Caco-2 (cell line): ENCODE data around the gene AFAP1L1. TPM values are rescaled to one million over a fixed set of nuclear protein-coding genes. Genes with fewer than 3 reads are reported as not detected.
A peak's percentile ranks its signal among the peaks of the same experiment; 100 is the strongest.

Source experiments
- BruUV-seq: library from RNA; stranded (reverse); fragments of 400-500 nt; replicated peaks from 2 replicates; lab custom pipeline; 2021; lab: Mats Ljungman, UMichigan
- CTCF ChIA-PET: fragments of 300-600 bp; sonication (Branson Sonifier 250); formaldehyde crosslinking; loops from one replicate; lab custom pipeline; 2022; ENCODE audit warnings: antibody characterized with exemption; lab: Charles Lee
- POLR2A ChIA-PET: fragments of 300-600 bp; sonication (Branson Sonifier 250); formaldehyde crosslinking; loops from one replicate; lab custom pipeline; 2022; ENCODE audit warnings: antibody characterized with exemption; lab: Charles Lee
- DNase-seq, 2 experiments: peaks; one replicate each; pipeline versions ENCODE4 v3.0.0 to v3.0.0-alpha.2; 2020 to 2022
- H3K27me3 ChIP-seq: replicated peaks from 2 replicates; pipeline ENCODE4 v1.6.0; 2011; ENCODE audit warnings: low read length; ENCODE audit not compliant: control insufficient read depth, insufficient read depth
- H3K36me3 ChIP-seq: 2 replicates; pipeline ENCODE4 v1.5.1; 2011; ENCODE audit warnings: low read length; ENCODE audit not compliant: control insufficient read depth, insufficient read depth
- H3K4me1 ChIP-seq: fragments of 250-450 bp; sonication (Bioruptor Pico); 2 replicates; pipeline ENCODE4 v1.5.1; 2020; ENCODE audit warnings: mild to moderate bottlenecking
- H3K4me3 ChIP-seq: 2 replicates; pipeline ENCODE4 v1.5.1; 2011; ENCODE audit warnings: low read depth, mild to moderate bottlenecking, control low read depth, low read length
- H3K9me3 ChIP-seq: fragments of 250-450 bp; sonication (Bioruptor Pico); 2 replicates; pipeline ENCODE4 v1.5.1; 2020; ENCODE audit warnings: mild to moderate bottlenecking, moderate library complexity
- H3K27ac Mint-ChIP-seq: one replicate; pipeline ENCODE4 v1.8.0; 2022; ENCODE audit warnings: mixed read lengths; ENCODE audit not compliant: unreplicated experiment
- H3K27me3 Mint-ChIP-seq: one replicate; pipeline ENCODE4 v1.8.0; 2022; ENCODE audit warnings: mixed read lengths; ENCODE audit not compliant: insufficient read depth, unreplicated experiment
- H3K36me3 Mint-ChIP-seq: one replicate; pipeline ENCODE4 v1.8.0; 2022; ENCODE audit warnings: mild to moderate bottlenecking, mixed read lengths; ENCODE audit not compliant: insufficient read depth, unreplicated experiment
- H3K4me1 Mint-ChIP-seq: one replicate; pipeline ENCODE4 v1.8.0; 2022; ENCODE audit warnings: low read depth, mixed read lengths; ENCODE audit not compliant: unreplicated experiment
- H3K4me3 Mint-ChIP-seq: one replicate; pipeline ENCODE4 v1.8.0; 2022; ENCODE audit warnings: mild to moderate bottlenecking, moderate library complexity, mixed read lengths; ENCODE audit not compliant: unreplicated experiment
- H3K9me3 Mint-ChIP-seq: one replicate; pipeline ENCODE4 v1.8.0; 2022; ENCODE audit warnings: mixed read lengths; ENCODE audit not compliant: unreplicated experiment
- intact Hi-C: fragments of 100-400 bp; cut with micrococcal nuclease; formaldehyde crosslinking; loops from one replicate; pipeline ENCODE4 v1.10.0; 2022; ENCODE audit not compliant: unreplicated experiment
- total RNA-seq: library from RNA; stranded (reverse); gene quantifications from 2 replicates; pipeline ENCODE4 v1.2.3, GENCODE V29; 2022
- TF ChIP-seq, protein P1 (sequence below), 2 experiments: fragments of 200-600 bp in 1 of 2; IDR thresholded peaks; 1 replicate in 1 of 2; 2 replicates in 1 of 2; pipeline versions ENCODE4 v1.5.1 to v1.8.0; 2011 to 2022; ENCODE audit warnings: antibody characterized with exemption in 1 of 2, control low read depth in 1 of 2, inconsistent platforms in 1 of 2, low read depth in 1 of 2, low read length in 1 of 2, mild to moderate bottlenecking in 1 of 2, moderate library complexity in 1 of 2; ENCODE audit not compliant: insufficient read depth in 1 of 2, severe bottlenecking in 1 of 2, unreplicated experiment in 1 of 2

Gene AFAP1L1
- total RNA-seq, 1 experiment from 2014 or later: 0.45 TPM

DNA sequence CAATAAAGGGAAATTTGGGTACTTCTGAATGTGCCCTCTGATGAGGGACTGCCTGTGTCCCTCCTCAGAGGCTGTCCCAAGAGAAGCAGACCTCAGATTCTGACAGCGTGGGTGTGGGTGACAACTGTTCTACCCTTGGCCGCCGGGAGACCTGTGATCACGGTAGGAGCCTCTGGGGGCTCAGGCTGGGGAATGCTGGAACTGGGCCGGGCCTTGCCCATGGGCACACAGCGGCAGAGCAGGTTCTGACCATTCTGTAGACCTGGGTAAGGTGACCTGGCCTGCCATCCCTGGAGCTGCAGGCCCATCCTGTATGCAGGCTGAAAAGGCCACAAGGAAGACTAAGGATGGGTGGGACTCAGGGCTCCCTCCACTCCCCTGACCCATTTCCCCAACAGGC, 44.1 kb downstream of the AFAP1L1 start:
- BruUV-seq: no TSS peak
- Mint-ChIP-seq H3K27me3 (peaks cover 10% of the 10 kb centered on the region), H3K9me3 (no peaks in the 10 kb centered on the region), H3K36me3 (no peaks in the 10 kb centered on the region), H3K4me3 (no peak overlapping the region), H3K4me1 (peaks cover 8% of the 10 kb centered on the region), H3K27ac (no peak overlapping the region)
- ChIA-PET POLR2A (no interaction called here), CTCF (interaction anchor here (0.6 to 1.5 kb wide), 2 partner anchors 56 to 169 kb away, joined by 4 to 7 read pairs; no protein-coding TSS in a partner anchor)
- DNase-seq: no peak
- TF ChIP-seq, protein P1, sequence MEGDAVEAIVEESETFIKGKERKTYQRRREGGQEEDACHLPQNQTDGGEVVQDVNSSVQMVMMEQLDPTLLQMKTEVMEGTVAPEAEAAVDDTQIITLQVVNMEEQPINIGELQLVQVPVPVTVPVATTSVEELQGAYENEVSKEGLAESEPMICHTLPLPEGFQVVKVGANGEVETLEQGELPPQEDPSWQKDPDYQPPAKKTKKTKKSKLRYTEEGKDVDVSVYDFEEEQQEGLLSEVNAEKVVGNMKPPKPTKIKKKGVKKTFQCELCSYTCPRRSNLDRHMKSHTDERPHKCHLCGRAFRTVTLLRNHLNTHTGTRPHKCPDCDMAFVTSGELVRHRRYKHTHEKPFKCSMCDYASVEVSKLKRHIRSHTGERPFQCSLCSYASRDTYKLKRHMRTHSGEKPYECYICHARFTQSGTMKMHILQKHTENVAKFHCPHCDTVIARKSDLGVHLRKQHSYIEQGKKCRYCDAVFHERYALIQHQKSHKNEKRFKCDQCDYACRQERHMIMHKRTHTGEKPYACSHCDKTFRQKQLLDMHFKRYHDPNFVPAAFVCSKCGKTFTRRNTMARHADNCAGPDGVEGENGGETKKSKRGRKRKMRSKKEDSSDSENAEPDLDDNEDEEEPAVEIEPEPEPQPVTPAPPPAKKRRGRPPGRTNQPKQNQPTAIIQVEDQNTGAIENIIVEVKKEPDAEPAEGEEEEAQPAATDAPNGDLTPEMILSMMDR (IDR thresholded peaks at IDR 0.05; ENCODE audit: insufficient read depth in 1 of 2, low read depth in 1 of 2, low read length in 1 of 2, severe bottlenecking in 1 of 2, unreplicated experiment in 1 of 2): no peak
- intact Hi-C loops: no loop called here
- Histone ChIP-seq H3K36me3 (no peaks in the 10 kb centered on the region), H3K9me3 (no peaks in the 10 kb centered on the region), H3K27me3 (no peaks in the 10 kb centered on the region), H3K4me1 (peaks cover 6% of the 10 kb centered on the region), H3K4me3 (no peak overlapping the region)

DNA sequence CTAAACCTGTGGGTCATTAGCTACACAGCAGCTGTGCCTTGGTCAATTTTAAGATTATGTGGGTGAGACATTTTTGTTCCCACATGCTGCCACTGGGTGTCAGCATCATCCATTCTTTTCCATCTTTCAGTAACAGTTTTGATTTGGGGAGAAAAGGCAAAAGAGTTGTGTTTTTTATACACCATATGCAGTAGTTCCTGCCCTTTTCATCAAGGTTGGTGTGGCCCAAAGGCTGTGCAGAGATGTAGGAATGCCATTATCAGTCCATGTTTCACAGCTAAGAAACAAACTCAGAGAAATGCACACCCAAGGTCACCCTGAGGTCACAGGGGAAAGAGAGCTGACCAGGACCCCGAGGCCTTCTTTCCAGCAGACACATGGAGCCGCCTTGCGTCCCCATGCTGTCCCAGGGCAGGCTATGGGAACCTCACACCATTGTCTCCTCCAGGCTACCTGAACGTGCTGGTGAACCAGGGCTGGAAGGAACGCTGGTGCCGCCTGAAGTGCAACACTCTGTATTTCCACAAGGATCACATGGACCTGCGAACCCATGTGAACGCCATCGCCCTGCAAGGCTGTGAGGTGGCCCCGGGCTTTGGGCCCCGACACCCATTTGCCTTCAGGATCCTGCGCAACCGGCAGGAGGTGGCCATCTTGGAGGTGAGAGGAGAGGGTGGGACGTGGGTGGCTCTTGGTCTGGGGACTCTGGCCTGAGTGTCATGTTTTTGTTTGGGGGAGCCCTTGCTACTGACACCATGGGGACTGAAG, 45.8 kb downstream of the AFAP1L1 start:
- no TSS peak for BruUV-seq
- H3K27me3 Mint-ChIP-seq: peaks cover 7% of the 10 kb centered on the region
- H3K4me3 ChIP-seq: no peak overlapping the region
- POLR2A ChIA-PET: interaction anchor here (1.3 kb wide), 1 partner anchor 28 kb away, joined by 3 read pairs; the partner anchor contains the start of gene GRPEL2
- TF ChIP-seq, protein P1 (IDR thresholded peaks at IDR 0.05; ENCODE audit: insufficient read depth in 1 of 2, low read depth in 1 of 2, low read length in 1 of 2, severe bottlenecking in 1 of 2, unreplicated experiment in 1 of 2): peak; percentile 75 to 82
- H3K27me3 ChIP-seq: no peaks in the 10 kb centered on the region
- CTCF ChIA-PET: interaction anchor here (0.6 to 2.5 kb wide), 8 partner anchors 28 to 301 kb away, joined by 3 to 25 read pairs (median 4); partner anchors contain the start of genes GRPEL2 and PCYOX1L
- no peaks in the 10 kb centered on the region for H3K36me3 ChIP-seq
- H3K4me1 ChIP-seq: peaks cover 16% of the 10 kb centered on the region
- no peaks in the 10 kb centered on the region for H3K9me3 ChIP-seq
- no peaks in the 10 kb centered on the region for H3K36me3 Mint-ChIP-seq
- H3K27ac Mint-ChIP-seq: no peak overlapping the region
- intact Hi-C loops: loop anchor here (1.0 kb wide), 4 partner anchors 50 to 247 kb away; no protein-coding TSS in a partner anchor
- no peak overlapping the region for H3K4me3 Mint-ChIP-seq
- no peaks in the 10 kb centered on the region for H3K9me3 Mint-ChIP-seq
- peaks cover 11% of the 10 kb centered on the region for H3K4me1 Mint-ChIP-seq
- DNase-seq: peak in 1 of 2 experiments; percentile 50

DNA sequence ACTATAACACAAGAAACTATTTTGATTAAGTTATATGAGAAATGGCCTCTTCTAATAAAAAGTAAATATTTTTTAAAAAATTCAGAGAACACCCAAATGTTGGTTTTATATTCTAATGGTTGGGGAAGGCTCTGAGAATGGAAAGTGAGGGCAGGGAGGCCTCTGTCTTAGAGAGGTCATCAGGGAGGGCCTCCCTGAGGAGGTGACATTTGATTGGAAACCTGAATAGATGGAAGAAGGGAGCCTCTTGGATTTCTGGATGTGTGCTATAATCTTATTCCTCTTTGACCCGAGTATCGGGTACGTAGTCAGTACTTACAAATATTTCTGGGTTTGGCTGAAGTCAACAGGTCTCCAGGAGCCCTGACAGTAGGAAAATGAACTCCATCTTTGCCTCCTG, 47.5 kb downstream of the AFAP1L1 start:
- Histone ChIP-seq H3K27me3 (no peaks in the 10 kb centered on the region), H3K36me3 (no peaks in the 10 kb centered on the region), H3K9me3 (no peaks in the 10 kb centered on the region), H3K4me3 (no peak overlapping the region), H3K4me1 (peaks cover 23% of the 10 kb centered on the region)
- TF ChIP-seq, protein P1 (IDR thresholded peaks at IDR 0.05; ENCODE audit: insufficient read depth in 1 of 2, low read depth in 1 of 2, low read length in 1 of 2, severe bottlenecking in 1 of 2, unreplicated experiment in 1 of 2): no peak
- POLR2A ChIA-PET: no interaction called here
- Mint-ChIP-seq H3K36me3 (no peaks in the 10 kb centered on the region), H3K4me1 (peaks cover 11% of the 10 kb centered on the region), H3K27me3 (no peaks in the 10 kb centered on the region), H3K27ac (no peak overlapping the region), H3K4me3 (no peak overlapping the region), H3K9me3 (no peaks in the 10 kb centered on the region)
- DNase-seq: no peak
- CTCF ChIA-PET: interaction anchor here (1.1 to 2.0 kb wide), 2 partner anchors 41 to 53 kb away, joined by 3 to 9 read pairs; no protein-coding TSS in a partner anchor
- intact Hi-C loops: no loop called here
- no TSS peak for BruUV-seq
